Measurements from ENCODE around the gene FBN1.

FBN1 gene

DNA sequence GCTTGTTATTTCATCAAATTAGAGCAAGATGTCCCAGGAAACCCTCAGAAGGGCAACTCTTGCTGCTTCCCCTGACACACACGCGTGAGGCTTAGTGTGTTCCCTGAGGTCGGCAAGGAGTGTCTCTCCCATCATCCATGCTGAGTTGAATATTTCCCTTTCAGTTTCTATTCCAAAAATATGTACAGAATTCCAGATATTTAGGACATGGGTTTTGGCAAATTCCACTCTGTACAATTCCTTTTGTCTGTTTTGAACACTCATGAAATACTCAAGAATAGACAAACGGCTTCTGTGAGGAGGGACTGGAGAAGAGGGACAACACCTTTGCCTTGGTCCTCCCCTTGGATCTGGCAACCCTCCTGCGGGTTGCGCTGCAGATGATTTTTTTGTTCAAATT lies 176.2 kb downstream of the FBN1 start:
- no peak for DNase-seq (ENCODE audit: low spot score)

DNA sequence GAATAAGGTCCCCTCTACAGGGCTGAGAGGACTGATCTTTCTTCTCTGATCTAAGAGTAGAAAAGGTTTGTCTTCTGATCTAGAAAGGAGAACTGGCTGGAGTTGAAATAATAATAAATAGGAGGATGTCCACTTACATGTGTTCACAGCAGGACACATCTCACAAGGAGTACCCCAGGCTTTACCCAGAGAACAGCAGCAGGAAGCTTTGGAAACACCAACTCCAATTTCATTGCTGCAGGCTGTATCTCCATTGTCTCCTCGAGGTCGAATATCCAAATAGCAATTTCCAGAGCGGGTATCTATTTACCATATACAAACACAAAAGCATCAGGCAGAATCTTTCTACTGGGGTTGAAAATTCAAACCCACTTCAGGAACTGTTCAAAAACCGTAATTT lies 177.7 kb downstream of the FBN1 start:
- DNase-seq (ENCODE audit: low spot score): no peak

DNA sequence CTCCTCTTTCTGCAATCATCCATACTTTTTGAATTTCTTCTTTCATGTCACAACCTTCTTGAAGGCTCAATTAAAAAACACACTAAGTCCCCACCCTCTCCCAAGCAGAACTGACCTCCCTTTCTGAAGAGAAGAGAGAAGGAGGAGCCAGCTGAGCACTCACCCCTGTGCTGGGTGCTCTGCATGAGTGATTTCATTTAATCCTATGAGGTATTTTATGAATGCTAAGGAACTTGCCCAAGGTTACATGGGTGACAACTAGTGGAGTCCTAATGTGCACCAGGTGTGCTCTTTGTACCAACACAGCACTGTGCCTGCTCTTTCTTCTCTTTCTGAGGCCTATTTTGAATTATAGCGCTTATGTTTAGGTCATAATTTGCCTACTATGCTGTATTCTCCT lies 178.7 kb downstream of the FBN1 start:
- no peak for DNase-seq (ENCODE audit: low spot score)

DNA sequence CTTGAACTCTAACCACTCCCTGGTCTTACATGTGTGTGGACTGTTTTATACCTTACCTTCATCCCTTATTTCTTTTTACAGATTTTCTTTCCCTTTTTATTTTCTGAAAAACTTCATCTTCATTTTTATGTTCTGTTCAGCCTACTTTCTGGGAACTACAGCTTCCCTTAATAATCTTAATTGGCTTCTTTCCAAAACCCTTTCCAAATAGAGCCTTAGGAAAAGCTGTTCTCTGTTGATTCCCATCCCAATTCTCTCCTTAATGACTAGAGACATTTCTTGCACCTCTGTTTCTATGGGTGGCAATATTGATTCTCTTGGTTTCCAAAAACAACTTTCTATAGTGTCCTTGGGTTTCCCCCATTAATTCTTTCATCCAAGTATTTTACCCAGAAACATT lies 179.4 kb downstream of the FBN1 start:
- no peak for DNase-seq (ENCODE audit: low spot score)

DNA sequence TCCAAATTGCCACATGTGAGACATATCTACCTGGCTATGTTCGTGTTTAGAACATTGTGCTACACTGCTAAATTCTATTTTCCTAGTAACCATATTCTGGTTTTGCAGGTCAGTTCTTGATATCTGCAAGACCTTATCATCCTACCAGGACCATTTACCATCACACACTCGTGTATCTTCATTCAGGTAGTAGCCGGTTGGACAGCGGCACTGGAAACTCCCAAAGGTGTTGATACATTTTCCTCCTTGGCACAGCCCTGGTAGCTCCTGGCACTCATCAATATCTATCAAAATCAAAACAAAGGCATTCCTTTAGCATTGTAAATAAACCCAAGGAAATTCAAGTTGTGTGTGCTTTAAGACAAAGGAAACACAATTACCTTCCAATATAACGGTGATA lies 180.1 kb downstream of the FBN1 start:
- DNase-seq (ENCODE audit: low spot score): no peak

DNA sequence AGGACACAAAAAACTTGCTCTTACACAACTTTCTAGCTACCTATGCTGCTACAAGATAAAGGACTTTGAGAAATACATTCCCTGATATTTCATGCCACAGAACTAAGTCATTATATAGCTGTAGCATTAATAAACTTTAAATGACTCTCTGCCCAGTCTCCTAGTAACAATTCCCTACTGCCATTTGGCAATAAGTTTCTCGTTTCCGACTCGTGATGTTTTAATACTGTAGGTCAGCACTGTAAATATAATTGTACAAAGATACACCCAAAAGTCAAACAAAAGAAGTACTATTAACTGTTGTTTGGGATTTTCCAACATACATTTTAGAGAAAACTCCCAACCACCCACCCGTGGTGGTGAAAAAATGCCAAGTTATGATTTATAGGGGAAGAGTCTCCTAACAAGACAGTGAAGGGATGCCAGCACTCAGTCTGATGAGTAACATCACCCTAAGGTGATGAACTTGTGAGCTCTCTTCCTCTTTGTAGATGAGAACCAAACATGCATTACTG lies 182.1 kb downstream of the FBN1 start:
- no peak for DNase-seq (ENCODE audit: low spot score)

DNA sequence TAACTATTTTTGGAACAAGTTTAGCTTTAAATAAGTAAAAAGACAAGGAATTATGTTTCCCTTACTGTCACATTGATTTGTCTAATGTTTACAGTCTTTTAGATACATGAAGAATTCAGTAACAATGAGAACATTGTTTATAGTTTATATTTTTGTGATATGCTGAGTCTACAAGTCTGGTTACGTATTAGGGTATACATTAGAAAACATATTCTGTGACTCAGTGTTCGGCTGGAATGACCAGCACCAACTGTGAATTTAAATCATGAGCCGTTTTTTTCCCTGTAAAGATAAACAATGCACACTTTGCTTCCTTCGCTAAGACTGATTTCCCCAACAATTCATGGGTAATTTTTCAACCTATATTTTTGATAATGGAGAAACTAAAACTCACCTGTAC lies 182.8 kb downstream of the FBN1 start:
- no peak for DNase-seq (ENCODE audit: low spot score)

DNA sequence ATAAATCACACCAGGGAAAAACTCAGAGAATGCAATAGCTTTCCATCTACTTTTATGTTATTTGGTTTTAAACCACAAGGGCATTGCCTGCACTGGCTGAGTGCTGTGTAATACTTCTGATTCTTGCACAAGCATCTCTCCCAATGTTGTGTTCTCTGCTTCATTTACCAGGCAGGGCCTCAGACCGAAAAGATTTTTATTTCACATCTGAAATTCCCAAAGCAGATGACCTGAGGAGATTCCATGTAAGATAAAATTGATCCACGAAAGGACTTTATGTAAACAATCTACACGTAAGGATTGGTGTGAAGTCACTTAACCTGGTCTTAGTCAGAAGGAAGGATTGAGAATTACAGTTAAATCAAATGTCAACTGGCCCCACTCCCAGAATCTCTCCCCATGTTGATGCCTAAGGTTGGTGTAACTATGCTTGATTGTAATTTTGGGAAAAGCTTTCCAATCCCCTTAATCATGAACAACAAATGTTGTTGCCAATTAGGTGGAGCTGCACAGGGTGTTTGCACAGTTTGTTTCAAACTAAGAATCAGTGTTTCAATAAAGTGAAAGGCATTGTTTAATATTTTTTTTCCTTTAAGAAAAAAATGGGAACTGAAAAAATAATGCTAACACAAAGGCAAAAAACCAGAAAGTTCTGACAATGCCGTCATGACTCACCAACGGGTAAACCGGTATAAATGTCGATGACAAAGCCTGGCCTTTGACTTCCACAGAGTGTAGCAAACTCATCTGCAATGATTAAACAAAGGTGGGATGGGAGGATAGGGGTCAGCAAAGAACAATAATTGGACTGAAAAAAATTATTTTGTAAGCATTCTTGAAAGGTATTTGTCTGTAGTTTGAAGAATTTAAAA lies 185.7 kb downstream of the FBN1 start:
- DNase-seq (ENCODE audit: low spot score): no peak

DNA sequence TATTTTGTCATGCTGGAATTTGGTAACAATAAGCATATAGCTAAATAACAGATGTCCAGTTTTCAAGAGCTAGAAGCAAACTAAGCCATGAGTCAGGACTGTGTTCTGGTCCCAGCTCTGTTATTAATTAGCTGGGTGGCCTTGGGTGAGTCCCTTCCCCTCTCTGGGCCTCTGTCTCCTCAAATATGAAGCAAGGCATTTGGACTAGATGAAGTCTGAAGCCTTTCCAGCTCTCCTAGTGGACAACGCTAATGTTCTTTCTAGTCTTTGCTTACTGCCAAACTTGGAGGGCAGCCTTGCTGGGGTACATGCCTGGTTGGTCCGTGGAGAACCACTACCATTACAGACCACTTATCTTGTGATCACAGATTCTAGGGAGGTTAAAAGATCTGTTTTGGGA lies 186.6 kb downstream of the FBN1 start:
- no peak for DNase-seq (ENCODE audit: low spot score)

DNA sequence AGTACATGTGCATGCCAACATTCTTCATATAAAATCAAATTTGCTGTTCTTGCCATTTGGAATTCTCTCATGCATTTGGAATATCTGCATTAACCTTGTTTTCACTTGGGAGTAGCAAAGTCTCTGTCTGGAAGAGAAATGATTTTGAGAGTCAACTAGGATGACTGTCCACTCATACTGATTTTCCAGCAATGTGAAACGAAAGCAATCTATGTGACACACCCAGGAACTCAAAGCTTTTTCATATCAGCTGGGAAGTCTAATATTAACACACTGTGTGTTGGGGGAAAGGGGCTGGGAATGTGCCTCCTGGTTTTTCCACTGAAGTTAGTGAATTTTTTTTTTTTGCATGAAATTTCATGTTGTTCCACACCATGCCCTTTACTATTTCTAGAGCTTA lies 189.4 kb downstream of the FBN1 start:
- no peak for DNase-seq (ENCODE audit: low spot score)

DNA sequence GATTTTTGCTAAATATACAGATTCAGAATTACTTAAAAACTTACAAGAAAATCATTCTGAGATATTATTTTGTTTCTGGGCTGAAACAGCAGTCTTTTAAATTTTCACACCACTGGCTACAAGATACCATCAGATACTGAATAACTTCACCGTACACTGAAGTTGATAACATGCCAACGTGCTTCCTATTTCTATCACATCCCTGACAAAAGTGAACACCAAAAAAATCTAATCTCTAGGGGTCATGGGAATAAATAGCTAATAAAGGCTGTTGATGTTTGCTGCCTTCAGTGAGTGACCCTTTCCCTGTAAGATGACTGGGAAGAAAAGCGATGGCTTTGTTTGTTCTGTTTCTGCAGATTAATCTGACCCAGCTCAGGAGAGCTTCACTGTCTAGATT lies 193.8 kb downstream of the FBN1 start:
- DNase-seq (ENCODE audit: low spot score): no peak

DNA sequence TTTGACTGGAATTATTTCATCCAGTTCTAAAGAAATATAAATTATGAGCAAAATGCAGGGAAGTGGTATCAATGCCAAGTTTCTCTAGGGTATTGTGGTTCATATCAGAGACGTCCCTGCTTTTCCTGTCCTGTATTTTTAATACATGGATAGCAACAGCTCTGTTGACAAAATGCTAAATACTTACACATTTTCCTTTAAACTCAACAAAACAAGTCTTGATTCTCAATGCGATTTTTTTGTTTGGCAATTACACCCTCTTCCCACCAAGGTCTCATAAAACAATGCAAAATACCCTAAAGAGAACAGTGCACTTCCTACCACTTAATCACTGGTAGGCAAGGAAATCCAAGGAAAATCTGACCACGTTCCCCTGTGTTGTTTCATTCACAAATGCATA lies 194.3 kb downstream of the FBN1 start:
- no peak for DNase-seq (ENCODE audit: low spot score)

DNA sequence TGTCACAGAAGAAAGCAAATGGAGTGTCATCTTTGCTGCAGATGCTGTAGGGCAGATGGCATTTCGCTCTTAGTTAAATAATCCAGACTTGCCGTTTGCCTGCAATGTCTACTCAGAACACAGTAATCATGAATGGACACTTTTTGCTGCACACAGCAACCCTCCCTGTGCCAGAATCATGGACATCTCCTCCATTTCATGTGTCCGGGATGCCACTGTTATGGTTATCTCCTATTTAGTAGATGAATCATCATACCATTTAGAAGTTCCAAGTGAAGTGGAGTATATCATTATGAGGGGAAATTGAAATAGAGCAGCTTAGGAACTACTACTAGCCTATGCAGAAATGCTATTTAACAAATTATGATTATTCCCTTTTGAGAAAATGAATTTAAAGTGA lies 195.8 kb downstream of the FBN1 start:
- no peak for DNase-seq (ENCODE audit: low spot score)

DNA sequence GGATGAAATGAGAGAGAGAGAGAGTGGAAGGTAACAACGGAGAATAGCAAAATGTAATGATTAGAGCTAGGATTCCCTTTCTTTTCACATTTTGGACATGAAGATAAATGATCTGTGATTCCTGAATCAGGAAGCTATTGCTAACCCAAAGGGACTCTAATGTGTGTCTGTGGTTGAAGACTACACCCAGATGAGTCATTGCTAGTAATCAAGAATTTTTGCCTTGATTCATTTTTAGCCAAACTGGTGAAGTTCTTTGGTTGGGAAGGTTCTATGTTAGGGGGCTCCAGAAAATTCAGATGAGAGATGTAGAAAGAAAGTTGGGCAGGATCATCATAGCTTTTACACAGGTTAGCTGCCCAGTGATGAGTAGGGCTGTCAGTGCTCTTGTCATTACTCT lies 197.9 kb downstream of the FBN1 start:
- DNase-seq (ENCODE audit: low spot score): no peak

DNA sequence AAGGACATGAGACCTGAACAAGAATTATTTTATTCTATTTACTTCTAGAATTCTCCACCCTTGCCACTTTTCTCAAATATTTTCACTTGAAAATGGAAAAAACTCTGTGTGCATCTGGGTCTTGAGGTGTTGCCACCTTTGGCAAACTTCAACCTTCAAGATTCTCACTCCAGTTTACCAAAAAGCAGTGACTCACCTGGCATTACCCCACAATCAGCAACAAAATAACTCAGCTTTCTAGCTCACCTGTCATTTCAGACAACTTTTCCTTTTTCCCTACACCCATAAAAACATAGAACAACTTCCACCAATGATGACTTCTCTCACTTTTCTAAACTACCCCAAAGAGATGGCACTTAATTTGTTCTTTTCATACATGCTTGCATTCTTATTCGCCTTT lies 198.5 kb downstream of the FBN1 start:
- no peak for DNase-seq (ENCODE audit: low spot score)

DNA sequence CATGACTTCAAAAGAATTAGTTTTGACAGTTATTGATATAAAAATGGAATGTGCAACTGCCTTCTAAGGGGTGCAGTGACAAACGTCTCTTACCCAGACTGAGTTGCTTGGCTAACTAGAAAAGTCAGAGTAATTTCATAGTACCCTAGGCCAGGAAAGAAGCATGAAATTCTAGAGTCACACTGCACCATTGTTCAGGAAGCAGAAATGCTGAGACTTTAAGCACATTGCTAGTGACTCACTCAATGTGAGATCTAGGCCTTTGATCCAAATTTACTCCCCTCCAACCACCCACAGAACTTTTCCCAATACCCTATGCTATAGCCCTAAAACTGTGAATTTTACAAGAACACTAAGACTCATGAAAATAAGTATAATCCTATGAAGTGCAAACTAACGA lies 203.5 kb downstream of the FBN1 start:
- DNase-seq (ENCODE audit: low spot score): no peak

DNA sequence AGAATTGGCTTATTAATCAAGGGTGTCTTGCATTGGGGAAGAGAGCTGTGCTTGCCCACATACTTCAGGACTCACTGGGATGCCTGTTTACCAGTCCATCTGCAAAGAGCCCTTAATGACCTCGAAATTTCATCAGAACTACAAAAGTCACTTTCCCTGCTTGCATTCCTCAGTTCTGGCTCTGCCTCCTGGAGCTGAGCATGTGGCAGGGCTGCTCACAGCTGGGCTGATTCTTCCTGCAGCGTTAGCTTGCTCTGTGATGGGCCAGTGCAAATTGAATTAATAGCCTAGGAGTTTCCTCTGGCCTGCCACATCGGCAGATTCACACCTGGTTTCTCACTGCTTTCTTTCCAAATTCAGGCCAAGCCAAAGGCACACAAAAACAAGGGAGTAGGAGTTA lies 205.4 kb downstream of the FBN1 start:
- no peak for DNase-seq (ENCODE audit: low spot score)

DNA sequence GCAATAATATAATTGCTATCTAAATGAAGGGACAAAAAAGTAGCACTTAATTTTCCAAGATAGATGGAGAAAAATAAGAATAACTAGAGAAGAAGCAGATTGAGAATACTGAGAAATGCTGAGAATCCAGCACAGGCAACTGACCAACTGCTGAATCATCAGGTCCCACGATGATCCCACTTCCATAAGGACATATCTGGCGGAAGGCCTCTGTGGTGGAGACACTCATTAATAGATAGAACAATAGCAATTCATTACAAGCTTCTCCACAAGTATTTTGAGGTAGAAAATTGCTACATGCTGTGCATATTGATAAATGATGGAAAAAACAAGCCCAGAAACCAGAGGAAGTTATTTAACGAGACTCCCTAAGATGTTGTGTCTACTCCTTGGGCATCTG lies 208.3 kb downstream of the FBN1 start:
- no peak for DNase-seq (ENCODE audit: low spot score)

DNA sequence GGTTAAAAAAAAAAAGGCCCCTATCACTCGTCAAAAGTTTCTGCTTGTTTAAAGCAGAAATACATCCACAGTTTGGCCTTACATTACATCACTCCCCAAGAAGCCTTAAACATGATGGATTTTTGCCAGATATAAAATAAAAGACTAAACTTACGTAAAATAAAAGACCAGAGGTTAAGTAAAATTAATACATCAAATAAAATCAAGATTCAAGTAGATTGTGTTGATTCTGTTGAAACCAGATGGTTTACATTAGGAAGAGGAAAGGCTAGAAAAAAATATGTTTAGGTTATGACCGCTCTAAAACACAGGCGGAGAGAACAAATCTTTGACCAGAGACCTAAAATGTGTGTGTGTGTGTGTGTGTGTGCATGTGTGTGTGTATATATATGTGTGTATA lies 210.2 kb downstream of the FBN1 start:
- no peak for DNase-seq (ENCODE audit: low spot score)

DNA sequence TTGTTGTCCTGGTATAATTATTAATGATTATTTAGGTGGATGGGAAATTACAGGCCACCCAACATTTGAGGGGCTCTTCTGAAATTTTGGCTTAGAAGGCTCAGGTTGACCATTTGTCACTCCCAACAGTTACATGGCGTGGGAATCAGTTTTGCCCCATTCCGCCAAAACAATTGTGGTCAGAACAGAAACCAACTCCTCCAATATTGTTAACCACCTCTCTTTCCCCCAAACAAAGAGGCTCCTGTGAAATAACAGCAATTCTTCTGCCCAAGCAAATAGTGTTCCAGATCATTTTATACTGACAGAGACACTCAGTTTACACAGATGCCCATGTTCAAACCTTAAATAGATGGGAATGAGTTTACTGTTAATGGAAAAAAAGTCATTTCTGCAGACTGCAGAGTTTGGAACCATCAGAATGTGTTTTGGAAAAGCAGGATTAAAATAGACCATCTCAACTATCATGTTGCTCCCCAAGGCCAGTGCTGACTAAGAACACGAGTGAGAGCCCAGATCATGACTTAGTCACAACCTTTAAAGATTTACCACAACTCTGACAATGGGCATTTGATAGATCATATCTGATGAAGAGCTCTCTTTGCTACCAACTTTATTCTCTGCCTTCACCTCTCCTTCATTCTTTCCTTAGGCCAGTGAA lies 212.2 kb downstream of the FBN1 start:
- no peak for DNase-seq (ENCODE audit: low spot score)

DNA sequence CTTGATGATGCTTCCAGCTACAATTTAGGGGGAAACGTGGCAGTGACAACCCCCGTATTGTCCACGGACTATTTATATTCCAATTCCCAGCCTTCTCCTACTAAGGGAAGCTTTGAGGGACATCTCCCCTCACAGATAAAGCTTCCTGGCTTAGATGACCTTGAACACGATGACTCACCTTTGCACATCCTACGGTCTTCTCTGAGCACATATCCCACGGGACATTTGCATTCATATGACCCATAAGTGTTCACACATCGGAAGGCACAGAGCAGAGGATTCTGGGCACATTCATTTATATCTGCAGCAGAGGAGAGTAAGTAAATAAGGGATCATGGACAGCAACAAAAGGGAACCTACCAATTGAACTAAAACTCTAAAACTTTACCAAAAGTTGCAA lies 212.8 kb downstream of the FBN1 start:
- no peak for DNase-seq (ENCODE audit: low spot score)

DNA sequence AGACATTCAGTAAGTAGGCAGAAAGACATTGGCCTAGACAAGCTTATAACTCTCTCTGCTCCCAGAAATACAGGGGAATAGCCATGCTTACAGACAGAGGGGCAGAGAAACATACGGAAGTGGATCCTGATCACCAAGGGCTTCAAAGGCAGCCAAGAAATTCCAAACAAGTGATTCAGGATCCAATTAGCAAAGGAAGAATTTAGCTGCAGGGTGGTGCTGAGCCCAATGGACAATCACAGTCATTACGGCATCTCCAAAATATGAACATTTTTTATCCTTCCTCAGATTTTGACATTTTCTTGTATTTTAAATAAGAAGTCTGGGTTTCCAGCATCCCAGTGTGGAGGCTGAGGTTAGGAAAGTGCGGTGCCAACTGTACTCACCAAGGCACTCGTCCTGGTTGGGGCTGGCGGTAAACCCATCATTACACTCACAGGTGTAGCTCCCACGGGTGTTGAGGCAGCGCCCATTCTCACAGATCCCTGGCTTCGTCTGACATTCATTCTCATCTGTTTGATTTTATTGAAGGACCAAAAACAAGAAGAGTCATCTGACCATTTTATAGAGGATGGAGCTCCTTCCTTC lies 217.5 kb downstream of the FBN1 start:
- no peak for DNase-seq (ENCODE audit: low spot score)

DNA sequence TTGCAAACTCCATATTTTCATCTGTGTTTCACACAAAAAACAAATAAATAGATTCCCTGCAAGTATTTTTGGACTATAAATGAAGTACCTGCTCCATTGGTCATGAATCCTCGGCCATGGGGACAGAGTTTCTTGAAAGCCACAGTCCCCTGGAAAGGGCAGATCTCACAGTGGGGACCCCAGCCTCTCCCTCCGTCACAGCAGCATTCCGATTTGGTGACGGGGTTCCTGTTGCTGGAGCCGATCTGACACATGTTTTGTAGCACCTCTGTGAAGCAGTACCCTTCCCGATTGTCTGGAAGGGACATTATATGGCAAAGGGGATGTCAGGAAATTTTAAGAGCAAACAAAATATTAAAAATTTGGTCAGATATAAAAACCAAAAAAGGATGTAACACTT lies 218.0 kb downstream of the FBN1 start:
- DNase-seq (ENCODE audit: low spot score): no peak
